H1 (cell line): ENCODE data around the gene UGT1A3. TPM values are rescaled to one million over a fixed set of nuclear protein-coding genes. Genes with fewer than 3 reads are reported as not detected.

Experiments used
- CTCF ChIA-PET: fragments of 300-600 bp; sonication (Branson Sonifier 250); formaldehyde crosslinking; loops from one replicate; lab custom pipeline; 2021; ENCODE audit not compliant: partially characterized antibody; lab: Charles Lee
- POLR2A ChIA-PET: fragments of 300-600 bp; sonication (Branson Sonifier 250); formaldehyde crosslinking; loops from one replicate; lab custom pipeline; 2021; ENCODE audit warnings: inconsistent platforms; ENCODE audit not compliant: partially characterized antibody; lab: Charles Lee
- DNase-seq, 2 experiments: peaks; one replicate each; pipeline versions ENCODE4 v3.0.0 to v3.0.0-alpha.2; 2010 to 2022; ENCODE audit warnings: low spot score in 2 of 2, low read depth in 1 of 2, mixed read lengths in 1 of 2
- FAIRE-seq: peaks from 2 replicates; lab custom pipeline; 2011; peaks lifted over from hg19 to GRCh38; lab: Jason Lieb, UNC
- H2AFZ ChIP-seq: 2 replicates; pipeline ENCODE4 v1.8.1; 2012; ENCODE audit warnings: low read length, inconsistent platforms
- H2AK5ac ChIP-seq: 2 replicates; pipeline ENCODE4 v1.6.1; 2013; ENCODE audit warnings: low read depth, low read length
- H2BK120ac ChIP-seq: replicated peaks from 2 replicates; pipeline ENCODE3; 2013; ENCODE audit warnings: low read depth, low read length, inconsistent platforms
- H2BK12ac ChIP-seq: 2 replicates; pipeline ENCODE4 v1.6.1; 2013; ENCODE audit warnings: low read depth, low read length
- H2BK15ac ChIP-seq: 2 replicates; pipeline ENCODE4 v1.6.1; 2013; ENCODE audit warnings: low read length
- H2BK20ac ChIP-seq: 2 replicates; pipeline ENCODE4 v1.6.1; 2013; ENCODE audit warnings: low read length
- H2BK5ac ChIP-seq: 2 replicates; pipeline ENCODE4 v1.6.1; 2013; ENCODE audit warnings: low read depth, low read length
- H3K14ac ChIP-seq: 2 replicates; pipeline ENCODE4 v1.6.1; 2013; ENCODE audit warnings: inconsistent platforms; ENCODE audit not compliant: insufficient read length
- H3K18ac ChIP-seq: 2 replicates; pipeline ENCODE4 v1.6.1; 2013; ENCODE audit warnings: low read length; ENCODE audit errors: extremely low read depth
- H3K23ac ChIP-seq: 2 replicates; pipeline ENCODE4 v1.6.1; 2013; ENCODE audit warnings: inconsistent platforms; ENCODE audit not compliant: insufficient read length
- H3K23me2 ChIP-seq: 2 replicates; pipeline ENCODE4 v1.6.1; 2013; ENCODE audit warnings: low read depth, low read length
- H3K27ac ChIP-seq: 2 replicates; pipeline ENCODE4 v1.6.1; 2011; ENCODE audit warnings: low read depth, low read length, inconsistent platforms
- H3K27me3 ChIP-seq, 4 experiments: replicated peaks in 1 of 4; 1 replicate in 1 of 4; 2 replicates in 3 of 4; pipeline versions ENCODE4 v1.6.1 to v1.8.1; 2011 to 2013; ENCODE audit warnings: low read length in 3 of 4, mild to moderate bottlenecking in 3 of 4, inconsistent platforms in 2 of 4, mixed read lengths in 2 of 4, moderate library complexity in 1 of 4; ENCODE audit not compliant: control insufficient read depth in 3 of 4, insufficient read depth in 3 of 4; ENCODE audit errors: extremely low read depth in 1 of 4
- H3K36me3 ChIP-seq, 4 experiments: 2 replicates each; pipeline versions ENCODE4 v1.6.1 to v1.8.1; 2011 to 2013; ENCODE audit warnings: mild to moderate bottlenecking in 4 of 4, low read length in 3 of 4, moderate library complexity in 2 of 4, control low read depth in 1 of 4, inconsistent platforms in 1 of 4; ENCODE audit not compliant: insufficient read depth in 4 of 4, control insufficient read depth in 2 of 4
- H3K4ac ChIP-seq: replicated peaks from 2 replicates; pipeline ENCODE3; 2013; ENCODE audit warnings: low read length, low read depth, mixed read lengths, inconsistent platforms; ENCODE audit not compliant: insufficient read length
- H3K4me1 ChIP-seq, 4 experiments: replicated peaks in 1 of 4; 1 replicate in 1 of 4; 2 replicates in 3 of 4; pipeline versions ENCODE4 v1.6.1 to v1.8.1; 2011 to 2013; ENCODE audit warnings: low read length in 3 of 4, inconsistent platforms in 2 of 4, mixed read lengths in 1 of 4; ENCODE audit not compliant: insufficient read depth in 4 of 4, control insufficient read depth in 3 of 4
- H3K4me2 ChIP-seq, 2 experiments: 2 replicates each; pipeline versions ENCODE4 v1.6.1 to v1.8.1; 2011 to 2013; ENCODE audit warnings: low read depth in 2 of 2, low read length in 2 of 2, control low read depth in 1 of 2, inconsistent platforms in 1 of 2, mild to moderate bottlenecking in 1 of 2; ENCODE audit not compliant: insufficient read depth in 1 of 2
- H3K4me3 ChIP-seq, 4 experiments: fragments of 200-600, 300-600 bp in 1 of 4; sonication (generic), shearing (Covaris generic), sonication (Bioruptor Twin) in 1 of 4; 2 replicates each; pipeline versions ENCODE4 v1.5.1 to v1.8.1; 2011 to 2016; ENCODE audit warnings: low read length in 4 of 4, low read depth in 3 of 4, control low read depth in 2 of 4, inconsistent platforms in 2 of 4, mild to moderate bottlenecking in 2 of 4, mixed read lengths in 1 of 4, moderate library complexity in 1 of 4; ENCODE audit not compliant: insufficient read depth in 2 of 4; ENCODE audit errors: extremely low read depth in 1 of 4
- H3K56ac ChIP-seq: replicated peaks from 2 replicates; pipeline ENCODE3; 2013; ENCODE audit warnings: low read depth, mild to moderate bottlenecking, mixed read lengths, low read length, inconsistent platforms; ENCODE audit not compliant: insufficient read length
- H3K79me1 ChIP-seq: 2 replicates; pipeline ENCODE4 v1.6.1; 2013; ENCODE audit warnings: low read depth, low read length, control low read depth
- H3K79me2 ChIP-seq, 2 experiments: 2 replicates each; pipeline versions ENCODE4 v1.6.1 to v1.8.1; 2012 to 2013; ENCODE audit warnings: low read length in 2 of 2, mild to moderate bottlenecking in 2 of 2, inconsistent platforms in 1 of 2; ENCODE audit not compliant: insufficient read depth in 2 of 2, control insufficient read depth in 1 of 2
- H3K9ac ChIP-seq, 4 experiments: replicated peaks in 1 of 4; 1 replicate in 1 of 4; 2 replicates in 3 of 4; pipeline versions ENCODE4 v1.6.1 to v1.8.1; 2011 to 2013; ENCODE audit warnings: low read depth in 3 of 4, low read length in 3 of 4, control low read depth in 2 of 4, mild to moderate bottlenecking in 2 of 4, moderate library complexity in 2 of 4, inconsistent platforms in 1 of 4; ENCODE audit errors: extremely low read depth in 1 of 4
- H3K9me3 ChIP-seq, 2 experiments: 2 replicates each; pipeline versions ENCODE4 v1.6.1 to v1.8.1; 2012 to 2013; ENCODE audit warnings: mild to moderate bottlenecking in 2 of 2, moderate library complexity in 2 of 2, control low read depth in 1 of 2, inconsistent platforms in 1 of 2, low read depth in 1 of 2, low read length in 1 of 2, mixed read lengths in 1 of 2; ENCODE audit not compliant: insufficient read depth in 2 of 2
- H4K20me1 ChIP-seq, 2 experiments: replicated peaks in 1 of 2; 2 replicates each; pipeline versions ENCODE3 to v1.8.1; 2011 to 2013; ENCODE audit warnings: inconsistent platforms in 2 of 2, low read length in 2 of 2, mild to moderate bottlenecking in 1 of 2; ENCODE audit not compliant: insufficient read depth in 2 of 2, control insufficient read depth in 1 of 2
- H4K5ac ChIP-seq: 2 replicates; pipeline ENCODE4 v1.6.1; 2013; ENCODE audit warnings: low read length, low read depth, mixed read lengths, inconsistent platforms; ENCODE audit not compliant: insufficient read length
- H4K8ac ChIP-seq: 2 replicates; pipeline ENCODE4 v1.8.0; 2013; ENCODE audit warnings: mild to moderate bottlenecking, moderate library complexity, low read length, inconsistent platforms; ENCODE audit not compliant: insufficient read depth; ENCODE audit errors: extremely low read depth
- H4K91ac ChIP-seq: replicated peaks from 2 replicates; pipeline ENCODE3; 2013; ENCODE audit warnings: low read length, mixed read lengths, inconsistent platforms; ENCODE audit not compliant: insufficient read length
- CBX5 ChIP-seq: fragments of 300-800, 300-1000 bp; sonication (generic); IDR thresholded peaks from 2 replicates; pipeline ENCODE4 v1.7.1; 2016; ENCODE audit warnings: antibody characterized with exemption, low read length, low read depth
- EGR1 ChIP-seq: IDR thresholded peaks from 2 replicates; pipeline ENCODE4 v1.6.1; 2011; ENCODE audit warnings: low read depth, low read length, borderline replicate concordance
- EP300 ChIP-seq, 2 experiments: IDR thresholded peaks; 1 replicate in 1 of 2; 2 replicates in 1 of 2; pipeline ENCODE4 v1.6.1; 2011 to 2012; ENCODE audit warnings: low read depth in 2 of 2, low read length in 2 of 2, mild to moderate bottlenecking in 2 of 2, borderline replicate concordance in 1 of 2, inconsistent platforms in 1 of 2, moderate library complexity in 1 of 2
- EZH2 ChIP-seq: fragments of 200-600 bp; sonication (generic); IDR thresholded peaks from 2 replicates; pipeline ENCODE4 v1.7.1; 2012; ENCODE audit warnings: low read depth, mild to moderate bottlenecking, moderate library complexity, low read length, inconsistent platforms; ENCODE audit not compliant: severe bottlenecking
- NRF1 ChIP-seq: IDR thresholded peaks from 2 replicates; pipeline ENCODE4 v1.6.1; 2011; ENCODE audit warnings: mild to moderate bottlenecking, low read depth, low read length, improper control_type of control experiment
- POU5F1 ChIP-seq: IDR thresholded peaks from 2 replicates; pipeline ENCODE4 v1.6.1; 2011; ENCODE audit warnings: low read depth, mild to moderate bottlenecking, low read length, moderate library complexity
- RAD21 ChIP-seq, 2 experiments: IDR thresholded peaks in 1 of 2; conservative IDR thresholded peaks in 1 of 2; 2 replicates each; pipeline ENCODE4 v1.6.1; 2011; ENCODE audit warnings: low read depth in 2 of 2, low read length in 2 of 2, improper control_type of control experiment in 1 of 2, inconsistent platforms in 1 of 2, mild to moderate bottlenecking in 1 of 2, moderate library complexity in 1 of 2
- SIRT6 ChIP-seq: IDR thresholded peaks from one replicate; pipeline ENCODE4 v1.7.1; 2012; ENCODE audit warnings: low read length, inconsistent platforms
- TCF12 ChIP-seq: IDR thresholded peaks from 2 replicates; pipeline ENCODE4 v1.6.1; 2011; ENCODE audit warnings: low read depth, mild to moderate bottlenecking, low read length
- USF2 ChIP-seq: IDR thresholded peaks from 2 replicates; pipeline ENCODE4 v1.6.1; 2011; ENCODE audit warnings: low read length, improper control_type of control experiment
- WGBS, 2 experiments: shearing (Covaris generic) in 1 of 2; methylation state at CpG; one replicate each; pipeline versions ENCODE4 v1.1.6 to v1.1.7; 2013 to 2015; ENCODE audit warnings: low lambda C conversion rate in 2 of 2, mixed read lengths in 2 of 2, inconsistent platforms in 1 of 2, low coverage in 1 of 2, missing lambda C conversion rate in 1 of 2; ENCODE audit not compliant: insufficient replicate concordance in 2 of 2, insufficient coverage in 1 of 2, insufficient read length in 1 of 2; ENCODE audit errors: extremely low coverage in 1 of 2, missing lambda C conversion rate in 1 of 2; 5-methylcytosine and 5-hydroxymethylcytosine counted together
- polyA plus RNA-seq, 7 experiments: library from polyadenylated mRNA; depleted of rRNA in 3 of 7; stranded (reverse) in 5 of 7; unstranded in 2 of 7; fragments of >200 nt in 5 of 7; fragments of 200-250 nt in 2 of 7; gene quantifications; 1 replicate in 5 of 7; 2 replicates in 1 of 7; 4 replicates in 1 of 7; pipeline versions ENCODE4 v1.2.1 to v1.2.3, GENCODE V29; 2011 to 2013; ENCODE audit warnings: missing spikeins in 2 of 7, mixed read lengths in 2 of 7
- total RNA-seq: library from RNA; stranded (reverse); fragmentation: NEBNext Ultra II Directional; extraction: Animal tissue kit (Norgen Biotek cat#: 25700); gene quantifications from 2 replicates; pipeline ENCODE4 v1.2.1, GENCODE V29; 2021
- TF ChIP-seq, protein P1 (sequence below): IDR thresholded peaks from 2 replicates; pipeline ENCODE4 v1.6.1; 2012; ENCODE audit warnings: low read length, inconsistent platforms

UGT1A3 gene
- total and polyA plus RNA-seq, 2 of the 8 experiments (the other 6 are each of a cell fraction or from before 2014, with no cell fraction given) = not detected

DNA sequence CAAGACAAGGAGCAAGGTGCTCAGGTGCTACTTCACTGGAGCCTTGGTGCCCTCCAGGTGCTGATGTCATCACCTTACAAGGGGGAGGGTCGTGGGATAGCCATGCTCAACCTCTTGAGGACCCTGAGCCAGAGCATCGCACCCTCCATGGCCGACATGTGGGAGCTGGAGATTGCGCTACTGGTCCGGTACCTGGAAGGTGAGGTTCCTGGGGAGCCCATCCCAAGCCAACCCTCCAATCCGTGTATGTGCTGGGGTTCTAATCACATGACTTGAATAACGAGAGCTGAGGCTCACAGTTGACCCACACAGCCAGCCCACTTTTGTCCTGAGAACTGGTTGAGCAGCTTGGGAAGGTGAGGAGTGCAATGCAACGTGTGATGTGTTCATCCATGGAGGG, 75.2 kb downstream of the UGT1A3 start:
- no peaks in the 10 kb centered on the region for H3K79me2 ChIP-seq
- WGBS, 2 experiments = 75% methylated on average over 8 of the region's 8 CpGs; no CpG with 5 or more reads in 1 of the 2 experiments

More for the DNA sequence above, 75.2 kb downstream of the UGT1A3 start:
- DNase-seq (peak in 1 of 2 experiments; percentile 2), FAIRE-seq (no peak)
- Histone ChIP-seq H3K36me3 (no peaks in the 10 kb centered on the region), H4K20me1 (no peaks in the 10 kb centered on the region), H2AK5ac (no peak overlapping the region), H4K5ac (no peak overlapping the region), H3K56ac (no peak overlapping the region), H3K9me3 (peaks cover 0 to 4% of the 10 kb centered on the region in 2 experiments; a peak in 3 of 4 replicates), H2AFZ (no peak overlapping the region), H2BK20ac (no peak overlapping the region), H3K27me3 (no peaks in the 10 kb centered on the region), H3K27ac (no peak overlapping the region), H3K4me2 (no peak overlapping the region), H2BK5ac (no peak overlapping the region), H2BK120ac (no peak overlapping the region), H3K4me3 (no peak overlapping the region), H3K4me1 (no peaks in the 10 kb centered on the region), H3K23ac (no peak overlapping the region), H2BK12ac (no peak overlapping the region), H3K4ac (no peak overlapping the region), H3K18ac (no peak overlapping the region), H3K23me2 (no peaks in the 10 kb centered on the region), H3K14ac (no peak overlapping the region), H4K8ac (no peak overlapping the region), H3K79me1 (no peaks in the 10 kb centered on the region), H2BK15ac (no peak overlapping the region), H4K91ac (no peak overlapping the region), H3K9ac (no peak overlapping the region)
- ChIA-PET CTCF (interaction anchor here (1.3 kb wide), 1 partner anchor 17 kb away, joined by 3 read pairs; no protein-coding TSS in a partner anchor), POLR2A (no interaction called here)
- TF ChIP-seq RAD21 (IDR thresholded peaks at IDR 0.05 in 1 of 2, conservative IDR thresholded peaks at IDR 0.05 in 1 of 2; ENCODE audit: low read depth in 2 of 2, low read length in 2 of 2) = no peak
- TF ChIP-seq NRF1 = no peak
- TF ChIP-seq POU5F1 = no peak
- TF ChIP-seq EGR1 = no peak
- no peak for TF ChIP-seq EP300 (IDR thresholded peaks at IDR 0.05; ENCODE audit: borderline replicate concordance in 1 of 2, low read depth in 2 of 2, low read length in 2 of 2)
- TF ChIP-seq EZH2 = no peak
- TF ChIP-seq SIRT6 = no peak
- TF ChIP-seq, protein P1, sequence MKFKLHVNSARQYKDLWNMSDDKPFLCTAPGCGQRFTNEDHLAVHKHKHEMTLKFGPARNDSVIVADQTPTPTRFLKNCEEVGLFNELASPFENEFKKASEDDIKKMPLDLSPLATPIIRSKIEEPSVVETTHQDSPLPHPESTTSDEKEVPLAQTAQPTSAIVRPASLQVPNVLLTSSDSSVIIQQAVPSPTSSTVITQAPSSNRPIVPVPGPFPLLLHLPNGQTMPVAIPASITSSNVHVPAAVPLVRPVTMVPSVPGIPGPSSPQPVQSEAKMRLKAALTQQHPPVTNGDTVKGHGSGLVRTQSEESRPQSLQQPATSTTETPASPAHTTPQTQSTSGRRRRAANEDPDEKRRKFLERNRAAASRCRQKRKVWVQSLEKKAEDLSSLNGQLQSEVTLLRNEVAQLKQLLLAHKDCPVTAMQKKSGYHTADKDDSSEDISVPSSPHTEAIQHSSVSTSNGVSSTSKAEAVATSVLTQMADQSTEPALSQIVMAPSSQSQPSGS = no peak
- TF ChIP-seq TCF12 = no peak
- no peak for TF ChIP-seq USF2
- TF ChIP-seq CBX5 = no peak
